ENCODE data around the gene LCE3D.
"Not testable (repeated sequence)": the region's sequence is repeated elsewhere in the genome, so short reads cannot be mapped to it uniquely, and the experiment has no call there.

Gene LCE3D

DNA sequence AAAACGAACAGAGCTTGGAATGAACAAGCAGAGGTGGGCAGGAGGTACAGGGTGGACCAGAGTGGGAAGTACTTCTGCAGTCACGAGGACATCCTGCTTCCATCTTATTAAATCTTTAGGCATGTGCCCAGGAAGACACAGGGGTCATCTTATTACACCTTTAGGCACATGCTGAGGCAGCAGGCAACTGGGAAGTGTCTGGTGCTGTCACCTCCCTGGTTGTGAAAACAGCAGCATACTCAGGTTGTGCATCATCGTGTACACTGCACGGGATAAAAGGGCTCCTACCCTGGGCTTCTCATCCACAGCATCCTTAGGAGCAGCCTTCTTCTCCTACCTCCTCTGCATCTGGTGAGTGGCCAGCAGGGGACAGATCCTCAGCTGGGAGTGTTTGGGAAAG lies 19.6 kb upstream of the LCE3D start, which contains the start of gene LCE3C:
Gene LCE3C (plus strand): TSS at position 301 of the 400 bp plus-strand sequence. CDS start 498 bp downstream, outside the sequence.
- DNase-seq (ENCODE audit: low read depth), result no peak
- no peak within 1 kb of the TSS for H3K4me3 ChIP-seq (ENCODE audit: low read depth, low read length)
- no peak for TF ChIP-seq CTCF (IDR thresholded peaks at IDR 0.05; ENCODE audit: insufficient read depth, low read depth, low read length, missing control alignments)

GRCh38 chr1:152596986-152597385 lies 16.7 kb upstream of the LCE3D start:
- DNase-seq (ENCODE audit: low read depth), result no peak
- no peak overlapping the region for H3K4me3 ChIP-seq (ENCODE audit: low read depth, low read length)
- no peak for TF ChIP-seq CTCF (IDR thresholded peaks at IDR 0.05; ENCODE audit: insufficient read depth, low read depth, low read length, missing control alignments)

DNA sequence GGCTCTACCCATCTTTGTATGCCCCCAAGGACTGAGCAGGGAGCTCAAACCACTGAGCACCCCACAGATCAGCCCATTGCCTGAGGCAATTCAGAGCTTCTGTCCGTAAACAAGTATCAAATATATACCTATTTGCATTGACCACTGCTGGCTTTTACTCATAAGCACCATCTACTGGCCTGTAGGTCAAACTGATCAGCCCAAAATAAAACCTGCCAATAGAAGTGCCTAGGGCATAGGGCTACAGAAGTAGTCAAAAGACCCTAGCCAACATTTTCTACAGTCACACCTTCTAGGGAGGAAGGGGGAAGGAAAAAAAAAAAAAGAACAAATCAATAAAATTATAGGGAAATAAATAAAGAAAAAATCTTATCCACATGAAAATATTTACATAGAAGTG lies 5.3 kb upstream of the LCE3D start:
- H3K4me3 ChIP-seq (ENCODE audit: low read depth, low read length), result no peak overlapping the region
- DNase-seq (ENCODE audit: low read depth), result peak; percentile 6
- peak; percentile 32 for TF ChIP-seq CTCF (IDR thresholded peaks at IDR 0.05; ENCODE audit: insufficient read depth, low read depth, low read length, missing control alignments)

DNA sequence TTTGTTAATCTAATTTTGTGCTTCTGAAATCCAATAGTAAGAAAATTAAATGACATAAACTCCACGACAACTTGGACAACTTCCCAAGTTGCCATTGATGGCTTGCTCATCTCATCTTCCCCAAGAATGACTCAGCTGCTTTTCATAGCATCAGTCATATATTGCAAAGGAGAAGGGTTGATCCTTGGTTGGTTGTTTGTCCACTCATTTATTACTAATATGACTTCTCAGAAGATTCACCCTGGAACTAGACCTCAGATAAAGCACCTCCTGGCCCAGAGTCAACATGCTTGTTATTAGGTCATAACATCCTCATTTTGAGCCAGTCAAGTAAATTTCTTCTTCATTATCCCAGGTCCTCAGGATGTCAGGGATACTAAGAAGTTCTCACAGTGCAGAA lies 2.3 kb upstream of the LCE3D start:
- TF ChIP-seq CTCF (IDR thresholded peaks at IDR 0.05; ENCODE audit: insufficient read depth, low read depth, low read length, missing control alignments), result no peak
- DNase-seq (ENCODE audit: low read depth), result no peak
- no peak overlapping the region for H3K4me3 ChIP-seq (ENCODE audit: low read depth, low read length)

DNA sequence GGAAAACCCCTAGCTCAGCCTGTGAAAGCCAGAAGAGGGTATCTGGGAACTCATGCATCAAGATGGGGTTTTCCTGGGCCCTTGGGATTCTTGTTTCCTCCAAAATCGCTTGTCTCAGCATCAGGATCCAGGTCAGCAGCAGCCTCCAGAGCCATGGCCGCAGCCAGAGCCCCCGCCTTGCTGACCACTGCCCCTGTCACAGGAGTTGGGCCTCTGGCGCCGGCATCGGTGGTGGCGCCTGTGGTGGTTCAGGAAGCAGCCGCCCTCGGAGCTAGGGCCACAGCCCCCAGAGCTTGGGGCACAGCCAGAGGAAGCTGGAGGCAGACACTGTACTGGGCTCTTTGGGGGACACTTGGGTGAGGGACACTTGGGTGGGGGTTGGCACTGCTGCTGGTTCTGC lies 790 bp downstream of the LCE3D start:
- H3K4me3 ChIP-seq (ENCODE audit: low read depth, low read length), result not testable (repeated sequence)

GRCh38 chr1:152577168-152577567 lies 3.1 kb downstream of the LCE3D start:
- H3K4me3 ChIP-seq (ENCODE audit: low read depth, low read length), result no peak overlapping the region
- peak; percentile 74 for DNase-seq (ENCODE audit: low read depth)
- no peak for TF ChIP-seq CTCF (IDR thresholded peaks at IDR 0.05; ENCODE audit: insufficient read depth, low read depth, low read length, missing control alignments)

More for the DNA sequence above, 790 bp downstream of the LCE3D start:
- not testable (repeated sequence) for DNase-seq (ENCODE audit: low read depth)

DNA sequence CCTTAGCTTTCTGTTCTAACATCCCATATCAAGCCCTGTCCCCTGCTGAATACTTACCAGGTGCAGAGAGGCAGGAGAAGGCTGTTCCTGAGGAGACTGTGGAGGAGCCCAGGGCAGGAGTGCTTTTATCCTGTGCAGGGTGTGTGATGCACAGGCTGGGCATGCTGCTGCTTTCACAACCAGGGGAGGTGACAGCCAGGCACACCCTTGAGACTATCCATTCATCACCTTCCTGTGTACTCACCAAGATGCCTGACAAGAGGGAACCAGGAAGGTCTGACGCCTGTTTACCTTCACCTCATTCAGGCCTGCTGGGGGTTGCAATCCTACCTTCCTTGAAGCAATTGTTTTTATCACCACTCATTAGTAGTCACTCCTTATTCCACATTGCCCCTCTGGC lies 13.6 kb downstream of the LCE3D start, which contains the start of gene LCE3E:
Gene LCE3E (minus strand): TSS at position 100 of the 400 bp plus-strand sequence. CDS start 572 bp downstream, outside the sequence.
- no peak for DNase-seq (ENCODE audit: low read depth)
- no peak for TF ChIP-seq CTCF (IDR thresholded peaks at IDR 0.05; ENCODE audit: insufficient read depth, low read depth, low read length, missing control alignments)

More for the DNA sequence above, 13.6 kb downstream of the LCE3D start, which contains the start of gene LCE3E:
- no peak within 1 kb of the TSS for H3K4me3 ChIP-seq (ENCODE audit: low read depth, low read length)
